ENCODE data around the gene KANTR.

The KANTR gene

GRCh38 chrX:53082773-53083616 lies 10.9 kb upstream of the KANTR start:
- Mint-ChIP-seq H3K27ac (peak overlapping the region in 2 of 3 experiments; percentile 13 to 60), H3K4me1 (peaks cover 37% of the 10 kb centered on the region), H3K36me3 (ENCODE audit: low read depth) (peaks cover 35% of the 10 kb centered on the region), H3K4me3 (peak overlapping the region; percentile 89 to 92 (median 90)), H3K27me3 (ENCODE audit: low read depth) (no peaks in the 10 kb centered on the region), H3K9me3 (peaks cover 16% of the 10 kb centered on the region)
- TF ChIP-seq CTCF (IDR thresholded peaks at IDR 0.05; ENCODE audit: unreplicated experiment in 3 of 3): no peak

GRCh38 chrX:53084043-53084570 lies 9.8 kb upstream of the KANTR start:
- Mint-ChIP-seq H3K36me3 (ENCODE audit: low read depth) (peaks cover 40% of the 10 kb centered on the region), H3K9me3 (peaks cover 16% of the 10 kb centered on the region), H3K4me1 (peaks cover 47% of the 10 kb centered on the region), H3K27me3 (ENCODE audit: low read depth) (no peaks in the 10 kb centered on the region), H3K27ac (no peak overlapping the region), H3K4me3 (peak overlapping the region; percentile 89 to 92 (median 90))
- no peak for TF ChIP-seq CTCF (IDR thresholded peaks at IDR 0.05; ENCODE audit: unreplicated experiment in 3 of 3)

- Mint-ChIP-seq H3K4me3 (peak overlapping the region; percentile 89 to 92 (median 90)), H3K9me3 (peaks cover 12% of the 10 kb centered on the region), H3K27ac (no peak overlapping the region), H3K36me3 (ENCODE audit: low read depth) (peaks cover 40% of the 10 kb centered on the region), H3K4me1 (peaks cover 52% of the 10 kb centered on the region), H3K27me3 (ENCODE audit: low read depth) (no peaks in the 10 kb centered on the region)
- no peak for TF ChIP-seq CTCF (IDR thresholded peaks at IDR 0.05; ENCODE audit: unreplicated experiment in 3 of 3)
Measured at GRCh38 chrX:53084863-53085262, 9.1 kb upstream of the KANTR start.

GRCh38 chrX:53085661-53086229 lies 8.2 kb upstream of the KANTR start:
- H3K36me3 Mint-ChIP-seq (ENCODE audit: low read depth): peaks cover 40% of the 10 kb centered on the region

GRCh38 chrX:53086464-53086863 lies 7.5 kb upstream of the KANTR start:
- no peak for TF ChIP-seq CTCF (IDR thresholded peaks at IDR 0.05; ENCODE audit: unreplicated experiment in 3 of 3)
- H3K4me3 Mint-ChIP-seq: no peak overlapping the region
- H3K27me3 Mint-ChIP-seq (ENCODE audit: low read depth): no peaks in the 10 kb centered on the region
- H3K36me3 Mint-ChIP-seq (ENCODE audit: low read depth): peaks cover 40% of the 10 kb centered on the region
- H3K9me3 Mint-ChIP-seq: peaks cover 12% of the 10 kb centered on the region
- peaks cover 51% of the 10 kb centered on the region for H3K4me1 Mint-ChIP-seq
- H3K27ac Mint-ChIP-seq: no peak overlapping the region

More at GRCh38 chrX:53085661-53086229, 8.2 kb upstream of the KANTR start:
- peaks cover 12% of the 10 kb centered on the region for H3K9me3 Mint-ChIP-seq
- H3K27ac Mint-ChIP-seq: no peak overlapping the region
- H3K27me3 Mint-ChIP-seq (ENCODE audit: low read depth): no peaks in the 10 kb centered on the region
- H3K4me1 Mint-ChIP-seq: peaks cover 54% of the 10 kb centered on the region
- H3K4me3 Mint-ChIP-seq: peak overlapping the region in 2 of 3 experiments; percentile 39 to 58
- no peak for TF ChIP-seq CTCF (IDR thresholded peaks at IDR 0.05; ENCODE audit: unreplicated experiment in 3 of 3)
